Immature natural killer cell (primary cell): ENCODE measurements around the gene SMIM7. TPM values are rescaled to one million over a fixed set of nuclear protein-coding genes. Genes with fewer than 3 reads are reported as not detected.
A peak's percentile ranks its signal among the peaks of the same experiment; 100 is the strongest.

Experiments
- DNase-seq, 3 donors: peaks; one replicate each; pipeline ENCODE4 v3.0.0; 2022; ENCODE audit warnings: mixed read lengths in 1 of 3
- H3K27ac Mint-ChIP-seq, 6 donors: one replicate each; pipeline ENCODE4 v1.8.0; 2020; ENCODE audit warnings: mixed read lengths in 6 of 6, mild to moderate bottlenecking in 5 of 6, inconsistent platforms in 4 of 6, moderate library complexity in 3 of 6
- H3K27me3 Mint-ChIP-seq, 3 donors: one replicate each; pipeline ENCODE4 v1.8.0; 2020 to 2021; ENCODE audit warnings: low read depth in 3 of 3, mild to moderate bottlenecking in 3 of 3, mixed read lengths in 3 of 3, moderate library complexity in 3 of 3, inconsistent platforms in 1 of 3
- H3K36me3 Mint-ChIP-seq, 3 donors: one replicate each; pipeline ENCODE4 v1.8.0; 2020; ENCODE audit warnings: mixed read lengths in 3 of 3, inconsistent platforms in 2 of 3, mild to moderate bottlenecking in 2 of 3
- H3K4me1 Mint-ChIP-seq, 2 donors: one replicate each; pipeline ENCODE4 v1.8.0; 2020; ENCODE audit warnings: inconsistent platforms in 2 of 2, mild to moderate bottlenecking in 2 of 2, mixed read lengths in 2 of 2, moderate library complexity in 1 of 2
- H3K4me3 Mint-ChIP-seq, 5 donors: one replicate each; pipeline ENCODE4 v1.8.0; 2020; ENCODE audit warnings: mild to moderate bottlenecking in 5 of 5, mixed read lengths in 5 of 5, inconsistent platforms in 3 of 5, moderate library complexity in 3 of 5
- H3K9me3 Mint-ChIP-seq, 6 donors: one replicate each; pipeline ENCODE4 v1.8.0; 2020; ENCODE audit warnings: mild to moderate bottlenecking in 6 of 6, mixed read lengths in 6 of 6, inconsistent platforms in 4 of 6, moderate library complexity in 3 of 6
- polyA plus RNA-seq, 3 donors: library from polyadenylated mRNA; unstranded; fragments of 300-500 nt; fragmentation: Illumina TruSeq; gene quantifications; one replicate each; pipeline ENCODE4 v1.2.3, GENCODE V29; 2021

SMIM7 gene
- polyA plus RNA-seq, 3 donors from 2014 or later: 66.3 to 82.2 (median 67.7) TPM

GRCh38 chr19:16611121-16611520 lies 48.8 kb downstream of the SMIM7 start:
- Mint-ChIP-seq H3K27me3 (peaks cover 0 to 2% (median 0%) of the 10 kb centered on the region in 3 donors), H3K9me3 (no peaks in the 10 kb centered on the region), H3K36me3 (no peaks in the 10 kb centered on the region), H3K27ac (peak overlapping the region in 4 of 6 donors; percentile 0 to 66 (median 47)), H3K4me3 (no peak overlapping the region), H3K4me1 (peaks cover 64 to 80% of the 10 kb centered on the region in 2 donors)
- DNase-seq: no peak

GRCh38 chr19:16609511-16610200 lies 50.3 kb downstream of the SMIM7 start:
- peak overlapping the region in 1 of 5 donors; percentile 23 for H3K4me3 Mint-ChIP-seq
- no peak for DNase-seq
- peaks cover 0 to 3% (median 0%) of the 10 kb centered on the region in 3 donors for H3K36me3 Mint-ChIP-seq
- H3K4me1 Mint-ChIP-seq: peaks cover 54 to 75% of the 10 kb centered on the region in 2 donors
- H3K9me3 Mint-ChIP-seq: no peaks in the 10 kb centered on the region
- peaks cover 0 to 3% (median 2%) of the 10 kb centered on the region in 3 donors for H3K27me3 Mint-ChIP-seq
- H3K27ac Mint-ChIP-seq: peak overlapping the region in 2 of 6 donors; percentile 13 to 38

DNA sequence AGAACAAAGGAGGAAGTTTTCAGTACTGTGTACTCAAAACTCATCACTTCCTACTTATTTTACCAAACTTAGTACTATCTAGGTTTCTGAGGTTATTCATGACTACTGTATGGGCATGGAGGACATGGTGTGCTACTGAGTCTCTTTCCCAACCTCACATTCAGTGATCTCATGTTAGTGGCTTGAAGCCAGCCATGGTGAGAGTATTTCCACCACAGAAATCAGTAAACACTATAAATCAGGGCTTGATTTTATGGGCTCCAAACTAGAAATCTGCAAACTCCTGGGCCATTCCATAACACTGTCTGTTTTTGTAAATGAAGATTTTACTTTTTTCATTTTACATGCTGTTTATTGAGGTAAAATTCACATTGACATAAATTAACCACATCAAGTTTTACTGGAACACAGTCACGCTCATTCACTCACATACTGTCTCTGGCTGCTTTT lies 51.6 kb downstream of the SMIM7 start:
- peaks cover 47 to 74% of the 10 kb centered on the region in 2 donors for H3K4me1 Mint-ChIP-seq
- DNase-seq: no peak
- H3K4me3 Mint-ChIP-seq: no peak overlapping the region
- H3K27ac Mint-ChIP-seq: peak overlapping the region in 5 of 6 donors; percentile 6 to 55 (median 42)
- peaks cover 0 to 3% (median 0%) of the 10 kb centered on the region in 3 donors for H3K36me3 Mint-ChIP-seq
- peaks cover 0 to 6% (median 0%) of the 10 kb centered on the region in 3 donors for H3K27me3 Mint-ChIP-seq
- H3K9me3 Mint-ChIP-seq: no peaks in the 10 kb centered on the region

DNA sequence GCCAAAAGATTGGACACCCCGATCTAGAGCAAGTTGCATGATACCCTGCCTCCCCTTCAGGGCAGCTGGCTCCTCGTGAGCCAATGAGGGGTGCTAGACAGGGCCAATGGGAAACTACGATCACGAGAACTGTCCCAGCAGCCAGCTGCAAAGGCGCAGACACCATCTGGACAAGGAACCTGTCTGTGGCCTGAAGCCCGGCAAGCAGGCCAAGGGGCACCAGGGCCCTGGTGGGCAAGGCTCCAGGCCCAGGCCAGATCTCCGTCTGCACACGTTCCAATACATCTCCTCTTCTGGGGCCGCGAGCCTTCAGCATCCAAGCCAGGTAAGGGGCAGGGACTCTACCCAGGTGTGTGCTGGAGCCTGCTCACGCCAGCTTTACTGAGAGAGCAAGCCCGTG lies 52.1 kb downstream of the SMIM7 start:
- no peaks in the 10 kb centered on the region for H3K9me3 Mint-ChIP-seq

GRCh38 chr19:16605553-16605994 lies 54.4 kb downstream of the SMIM7 start:
- Mint-ChIP-seq H3K4me1 (peaks cover 35 to 53% of the 10 kb centered on the region in 2 donors), H3K9me3 (no peaks in the 10 kb centered on the region), H3K36me3 (peaks cover 0 to 3% (median 0%) of the 10 kb centered on the region in 3 donors), H3K4me3 (no peak overlapping the region), H3K27me3 (peaks cover 0 to 6% (median 2%) of the 10 kb centered on the region in 3 donors), H3K27ac (peak overlapping the region in 4 of 6 donors; percentile 30 to 55 (median 46))
- no peak for DNase-seq

More for the DNA sequence above, 52.1 kb downstream of the SMIM7 start:
- H3K27me3 Mint-ChIP-seq: peaks cover 0 to 6% (median 0%) of the 10 kb centered on the region in 3 donors
- H3K27ac Mint-ChIP-seq: peak overlapping the region in 5 of 6 donors; percentile 23 to 64 (median 46)
- H3K36me3 Mint-ChIP-seq: peaks cover 0 to 3% (median 0%) of the 10 kb centered on the region in 3 donors
- no peak for DNase-seq
- peaks cover 45 to 69% of the 10 kb centered on the region in 2 donors for H3K4me1 Mint-ChIP-seq
- H3K4me3 Mint-ChIP-seq: no peak overlapping the region

- peaks cover 38 to 51% of the 10 kb centered on the region in 2 donors for H3K4me1 Mint-ChIP-seq
- H3K27me3 Mint-ChIP-seq: peaks cover 0 to 6% (median 4%) of the 10 kb centered on the region in 3 donors
- H3K27ac Mint-ChIP-seq: peak overlapping the region in 3 of 6 donors; percentile 30 to 55 (median 37)
- no peak overlapping the region for H3K4me3 Mint-ChIP-seq
- no peaks in the 10 kb centered on the region for H3K9me3 Mint-ChIP-seq
- peaks cover 0 to 3% (median 0%) of the 10 kb centered on the region in 3 donors for H3K36me3 Mint-ChIP-seq
- no peak for DNase-seq
Observed at GRCh38 chr19:16605115-16605514, 54.8 kb downstream of the SMIM7 start.

DNA sequence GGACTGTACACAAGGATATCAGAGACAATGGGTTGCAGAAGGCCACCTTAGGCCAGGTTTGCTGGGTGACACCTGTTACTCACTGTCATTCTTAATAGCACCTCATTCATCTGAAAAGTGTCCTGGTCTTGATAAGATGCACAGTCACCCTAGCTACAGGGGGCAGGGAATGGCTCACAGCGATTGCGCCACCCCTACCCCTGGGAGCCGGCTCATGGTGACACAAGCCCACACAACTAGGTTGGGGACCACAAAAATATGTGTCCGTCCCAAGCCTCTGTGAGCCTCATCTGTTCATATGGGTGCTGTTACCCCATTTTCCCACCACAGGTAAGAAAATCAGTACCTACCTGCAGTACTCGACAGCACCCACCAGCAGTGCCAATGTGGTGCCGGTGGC lies 55.3 kb downstream of the SMIM7 start:
- no peak overlapping the region for H3K4me3 Mint-ChIP-seq
- no peak overlapping the region for H3K27ac Mint-ChIP-seq
- H3K4me1 Mint-ChIP-seq: peaks cover 34 to 46% of the 10 kb centered on the region in 2 donors
- no peak for DNase-seq
- H3K36me3 Mint-ChIP-seq: peaks cover 0 to 3% (median 0%) of the 10 kb centered on the region in 3 donors
- H3K9me3 Mint-ChIP-seq: no peaks in the 10 kb centered on the region
- peaks cover 0 to 6% (median 4%) of the 10 kb centered on the region in 3 donors for H3K27me3 Mint-ChIP-seq

GRCh38 chr19:16603090-16603489 lies 56.9 kb downstream of the SMIM7 start:
- Mint-ChIP-seq H3K9me3 (no peaks in the 10 kb centered on the region), H3K27me3 (peaks cover 3 to 12% (median 4%) of the 10 kb centered on the region in 3 donors), H3K36me3 (peaks cover 0 to 3% (median 0%) of the 10 kb centered on the region in 3 donors), H3K27ac (no peak overlapping the region), H3K4me1 (peaks cover 35 to 45% of the 10 kb centered on the region in 2 donors), H3K4me3 (no peak overlapping the region)
- no peak for DNase-seq

- H3K27me3 Mint-ChIP-seq: peaks cover 3 to 12% (median 4%) of the 10 kb centered on the region in 3 donors
- H3K9me3 Mint-ChIP-seq: no peaks in the 10 kb centered on the region
- peaks cover 32 to 45% of the 10 kb centered on the region in 2 donors for H3K4me1 Mint-ChIP-seq
- DNase-seq: no peak
- H3K4me3 Mint-ChIP-seq: no peak overlapping the region
- no peak overlapping the region for H3K27ac Mint-ChIP-seq
- H3K36me3 Mint-ChIP-seq: peaks cover 0 to 3% (median 0%) of the 10 kb centered on the region in 3 donors
Observed at GRCh38 chr19:16601378-16602052, 58.4 kb downstream of the SMIM7 start.

DNA sequence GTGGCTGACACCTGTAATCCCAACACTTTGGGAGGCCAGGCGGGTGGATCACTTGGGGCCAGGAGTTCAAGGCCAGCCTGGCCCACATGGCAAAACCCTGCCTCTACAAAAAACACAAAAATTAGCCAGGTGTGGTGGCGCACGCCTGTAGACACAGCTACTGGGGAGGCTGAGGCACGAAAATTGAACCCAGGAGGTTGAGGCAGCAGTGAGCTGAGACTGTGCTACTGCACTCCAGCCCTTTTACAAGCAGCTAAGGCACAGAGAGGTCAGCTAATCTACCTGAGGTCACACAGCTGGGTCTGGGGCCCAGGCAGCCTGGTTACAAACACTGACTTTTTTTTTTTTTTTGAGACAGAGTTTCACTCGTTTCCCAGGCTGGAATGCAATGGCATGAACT lies 59.1 kb downstream of the SMIM7 start:
- no peak for DNase-seq
- Mint-ChIP-seq H3K27me3 (peaks cover 3 to 12% (median 4%) of the 10 kb centered on the region in 3 donors), H3K36me3 (peaks cover 0 to 3% (median 0%) of the 10 kb centered on the region in 3 donors), H3K9me3 (no peaks in the 10 kb centered on the region), H3K4me3 (no peak overlapping the region), H3K27ac (no peak overlapping the region), H3K4me1 (peaks cover 39 to 52% of the 10 kb centered on the region in 2 donors)

DNA sequence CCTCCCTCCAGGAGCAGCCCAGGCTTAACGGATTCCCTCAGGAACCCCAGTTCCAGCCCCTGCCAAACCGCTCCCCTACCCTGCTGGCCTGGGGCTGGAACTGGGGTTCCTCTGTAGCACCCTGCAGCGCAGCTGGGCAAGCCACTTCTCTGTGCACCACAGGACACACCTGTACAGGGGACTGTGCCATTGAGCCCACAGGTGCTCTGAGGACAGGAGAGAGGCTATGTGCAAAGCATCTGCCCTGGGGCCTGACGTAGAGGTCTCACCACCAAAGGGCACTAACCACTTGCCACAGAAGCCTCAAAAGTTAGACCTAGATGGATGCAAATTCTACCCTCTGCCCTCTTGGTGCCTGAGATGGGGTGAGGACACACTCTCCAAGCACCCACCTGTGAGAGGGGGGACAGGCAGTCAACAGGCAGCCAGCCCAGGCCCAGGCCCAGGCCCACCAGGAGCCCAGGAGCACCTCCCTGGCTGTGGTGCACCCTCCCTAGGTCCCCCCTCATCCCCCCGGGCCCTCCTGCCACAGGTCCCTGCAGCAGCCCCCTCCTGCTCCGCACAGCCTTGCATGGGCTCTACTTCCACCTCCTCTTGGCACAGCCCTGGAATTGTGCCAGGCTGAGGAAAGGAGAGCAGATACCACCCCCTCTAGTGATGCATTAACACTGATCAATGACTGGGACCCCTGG lies 60.1 kb downstream of the SMIM7 start:
- Mint-ChIP-seq H3K36me3 (no peaks in the 10 kb centered on the region), H3K4me1 (peaks cover 44 to 54% of the 10 kb centered on the region in 2 donors), H3K27me3 (peaks cover 4 to 12% (median 5%) of the 10 kb centered on the region in 3 donors), H3K9me3 (no peaks in the 10 kb centered on the region), H3K4me3 (no peak overlapping the region), H3K27ac (no peak overlapping the region)
- no peak for DNase-seq

DNA sequence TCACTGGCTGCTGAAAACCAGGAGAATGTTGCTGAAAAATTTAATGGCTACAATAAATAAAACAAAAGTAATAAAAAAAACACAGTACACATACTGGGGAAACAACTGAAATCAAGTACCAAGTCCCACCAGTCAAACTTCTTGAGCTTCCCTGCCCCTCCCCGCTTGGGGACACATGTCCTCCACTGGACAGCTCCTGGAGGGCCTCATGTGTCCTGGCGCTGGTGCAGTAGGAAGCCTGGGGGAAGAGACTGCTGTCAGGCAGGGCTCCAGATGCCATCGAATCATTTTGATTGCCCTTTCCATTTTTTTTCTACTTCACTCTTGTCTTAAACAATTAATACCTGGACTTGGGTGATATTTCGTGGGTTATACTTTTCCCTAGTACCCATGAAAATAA lies 61.1 kb downstream of the SMIM7 start:
- no peaks in the 10 kb centered on the region for H3K9me3 Mint-ChIP-seq
- H3K36me3 Mint-ChIP-seq: no peaks in the 10 kb centered on the region
- peaks cover 51 to 56% of the 10 kb centered on the region in 2 donors for H3K4me1 Mint-ChIP-seq
- H3K4me3 Mint-ChIP-seq: no peak overlapping the region
- no peak for DNase-seq
- H3K27me3 Mint-ChIP-seq: peaks cover 8 to 20% (median 10%) of the 10 kb centered on the region in 3 donors
- H3K27ac Mint-ChIP-seq: peak overlapping the region in 2 of 6 donors; percentile 55 to 68

DNA sequence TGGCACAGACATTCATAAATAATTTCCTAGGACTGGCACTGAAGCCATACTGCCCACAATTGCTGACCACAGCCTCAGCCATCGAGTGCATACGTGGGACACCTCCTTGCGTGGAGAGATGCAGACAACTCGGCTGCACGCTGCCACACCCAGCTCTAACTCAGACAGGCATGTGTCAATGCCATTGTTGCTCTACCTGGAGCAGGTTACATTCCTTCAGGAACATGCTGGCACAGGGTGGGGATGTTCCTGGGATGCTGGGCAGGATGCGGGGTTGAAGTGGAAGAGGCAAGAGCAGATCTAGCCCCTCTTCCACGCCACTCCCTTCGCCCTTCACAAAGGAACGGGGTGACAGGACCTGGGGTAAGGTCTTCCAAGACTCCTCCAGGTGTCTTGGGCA lies 63.5 kb downstream of the SMIM7 start:
- Mint-ChIP-seq H3K4me1 (peaks cover 63 to 68% of the 10 kb centered on the region in 2 donors), H3K4me3 (no peak overlapping the region), H3K36me3 (no peaks in the 10 kb centered on the region), H3K27ac (peak overlapping the region in 3 of 6 donors; percentile 96 to 97 (median 96)), H3K9me3 (no peaks in the 10 kb centered on the region), H3K27me3 (peaks cover 6 to 24% (median 10%) of the 10 kb centered on the region in 3 donors)
- DNase-seq: no peak
